ENCODE results near the gene GPC6. TPM values are rescaled to one million over a fixed set of nuclear protein-coding genes. Genes with fewer than 3 reads are reported as not detected.

The GPC6 gene
- total RNA-seq, 4 donors from 2014 or later, result 6.7 to 67.2 (median 11.1) TPM

GRCh38 chr13:93265800-93266199, 39.2 kb downstream of the GPC6 start:
- Histone ChIP-seq H3K4me3 (no peak overlapping the region), H3K9me3 (no peaks in the 10 kb centered on the region), H3K27me3 (no peaks in the 10 kb centered on the region), H3K4me1 (no peaks in the 10 kb centered on the region), H3K27ac (no peak overlapping the region), H3K36me3 (no peaks in the 10 kb centered on the region)
- DNase-seq, result no peak
- intact Hi-C loops (cut with DNase I; ENCODE audit: low total_unique reads), result no loop called here
- no peak for TF ChIP-seq POLR2A (IDR thresholded peaks at IDR 0.05)
- no peak for TF ChIP-seq CTCF (IDR thresholded peaks at IDR 0.05)

GRCh38 chr13:93266681-93267080, 40.1 kb downstream of the GPC6 start:
- no peaks in the 10 kb centered on the region for H3K27me3 ChIP-seq
- no peaks in the 10 kb centered on the region for H3K4me1 ChIP-seq
- H3K4me3 ChIP-seq, result no peak overlapping the region
- H3K27ac ChIP-seq, result no peak overlapping the region
- no peaks in the 10 kb centered on the region for H3K36me3 ChIP-seq
- TF ChIP-seq POLR2A (IDR thresholded peaks at IDR 0.05) (no peak), CTCF (IDR thresholded peaks at IDR 0.05) (no peak)
- no peak for DNase-seq
- intact Hi-C loops (cut with DNase I; ENCODE audit: low total_unique reads), result no loop called here
- no peaks in the 10 kb centered on the region for H3K9me3 ChIP-seq

GRCh38 chr13:93268327-93269028, 41.9 kb downstream of the GPC6 start:
- Histone ChIP-seq H3K4me3 (no peak overlapping the region), H3K36me3 (no peaks in the 10 kb centered on the region), H3K9me3 (no peaks in the 10 kb centered on the region), H3K27ac (no peak overlapping the region), H3K4me1 (no peaks in the 10 kb centered on the region), H3K27me3 (no peaks in the 10 kb centered on the region)
- no peak for TF ChIP-seq POLR2A (IDR thresholded peaks at IDR 0.05)
- no peak for TF ChIP-seq CTCF (IDR thresholded peaks at IDR 0.05)
- intact Hi-C loops (cut with DNase I; ENCODE audit: low total_unique reads), result no loop called here
- DNase-seq, result no peak

GRCh38 chr13:93270769-93271742, 44.4 kb downstream of the GPC6 start:
- TF ChIP-seq POLR2A (IDR thresholded peaks at IDR 0.05) (no peak), CTCF (IDR thresholded peaks at IDR 0.05) (no peak)
- DNase-seq, result no peak
- no peaks in the 10 kb centered on the region for H3K4me1 ChIP-seq
- H3K27me3 ChIP-seq, result no peaks in the 10 kb centered on the region
- H3K9me3 ChIP-seq, result no peaks in the 10 kb centered on the region
- no peak overlapping the region for H3K27ac ChIP-seq
- H3K36me3 ChIP-seq, result no peaks in the 10 kb centered on the region
- no peak overlapping the region for H3K4me3 ChIP-seq
- intact Hi-C loops (cut with DNase I; ENCODE audit: low total_unique reads), result no loop called here

GRCh38 chr13:93279982-93280381, 53.4 kb downstream of the GPC6 start:
- no peaks in the 10 kb centered on the region for H3K9me3 ChIP-seq
- TF ChIP-seq CTCF (IDR thresholded peaks at IDR 0.05), result no peak
- no peak for TF ChIP-seq POLR2A (IDR thresholded peaks at IDR 0.05)
- no peaks in the 10 kb centered on the region for H3K4me1 ChIP-seq
- H3K27ac ChIP-seq, result no peak overlapping the region
- intact Hi-C loops (cut with DNase I; ENCODE audit: low total_unique reads), result no loop called here
- no peak overlapping the region for H3K4me3 ChIP-seq
- H3K36me3 ChIP-seq, result no peaks in the 10 kb centered on the region
- DNase-seq, result no peak
- no peaks in the 10 kb centered on the region for H3K27me3 ChIP-seq

Data from uterus (tissue), 4 donors.